ENCODE results near the gene CLIC5.

CLIC5 gene

DNA sequence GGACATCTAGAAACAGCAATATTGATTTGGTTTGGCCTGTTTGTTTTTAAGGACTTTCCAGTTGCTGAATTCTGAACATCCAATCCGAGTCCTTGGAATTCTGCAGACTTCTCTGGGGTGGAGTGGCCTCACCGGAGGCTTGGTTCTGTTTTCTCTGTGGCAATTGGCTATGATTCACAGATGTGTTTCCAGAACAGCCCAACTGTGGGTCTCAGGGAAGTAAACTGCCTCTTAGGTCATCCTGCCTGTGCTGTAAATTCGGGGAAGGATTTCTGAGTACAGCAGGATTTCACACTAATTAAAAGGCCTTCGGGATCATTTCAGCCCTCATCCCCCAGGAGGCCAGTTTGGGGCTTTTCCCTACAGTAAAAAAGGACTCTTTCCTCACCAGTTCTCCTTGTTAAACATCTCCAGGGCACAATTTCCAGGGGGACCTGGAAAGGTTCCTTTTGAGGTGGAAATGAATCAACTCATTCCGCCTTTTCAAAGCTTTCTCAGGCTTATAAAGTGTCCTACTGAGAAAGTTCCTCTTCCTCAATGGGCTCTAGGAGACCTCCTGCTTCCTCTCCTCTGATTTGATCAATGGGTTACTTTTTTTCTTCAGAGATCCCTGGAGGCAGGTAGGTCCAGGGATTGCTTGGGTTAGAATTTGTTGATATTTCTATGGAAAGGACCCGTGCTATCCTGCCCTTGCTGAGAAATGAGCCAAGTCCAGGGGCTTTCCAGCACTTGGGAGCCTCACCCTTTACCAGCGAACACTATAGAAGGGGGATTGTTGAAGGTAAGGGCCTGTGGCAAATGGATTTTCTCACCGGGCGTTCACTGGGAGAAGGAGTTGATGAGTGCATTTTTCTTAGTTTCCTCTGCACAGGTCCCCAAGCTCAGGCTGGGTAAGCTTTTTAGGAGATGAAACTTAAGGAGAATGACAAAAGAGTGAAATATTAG is 114.6 kb downstream of the CLIC5 start:
- in situ Hi-C loops (cut with HindIII; ENCODE audit: low pct_unique_long_range_greater_than_20kb, low sequenced_read_pairs), result no loop called here
- no peak for DNase-seq (ENCODE audit: low read depth in 1 of 2, low spot score in 1 of 2)

GRCh38 chr6:45899683-45899946 is 116.0 kb downstream of the CLIC5 start:
- no peak for TF ChIP-seq JUND (IDR thresholded peaks at IDR 0.05; ENCODE audit: low read depth)
- in situ Hi-C loops (cut with HindIII; ENCODE audit: low pct_unique_long_range_greater_than_20kb, low sequenced_read_pairs), result no loop called here
- DNase-seq (ENCODE audit: low read depth in 1 of 2, low spot score in 1 of 2), result no peak

More for the DNA sequence above, 114.6 kb downstream of the CLIC5 start:
- no peak for TF ChIP-seq JUND (IDR thresholded peaks at IDR 0.05; ENCODE audit: low read depth)

DNA sequence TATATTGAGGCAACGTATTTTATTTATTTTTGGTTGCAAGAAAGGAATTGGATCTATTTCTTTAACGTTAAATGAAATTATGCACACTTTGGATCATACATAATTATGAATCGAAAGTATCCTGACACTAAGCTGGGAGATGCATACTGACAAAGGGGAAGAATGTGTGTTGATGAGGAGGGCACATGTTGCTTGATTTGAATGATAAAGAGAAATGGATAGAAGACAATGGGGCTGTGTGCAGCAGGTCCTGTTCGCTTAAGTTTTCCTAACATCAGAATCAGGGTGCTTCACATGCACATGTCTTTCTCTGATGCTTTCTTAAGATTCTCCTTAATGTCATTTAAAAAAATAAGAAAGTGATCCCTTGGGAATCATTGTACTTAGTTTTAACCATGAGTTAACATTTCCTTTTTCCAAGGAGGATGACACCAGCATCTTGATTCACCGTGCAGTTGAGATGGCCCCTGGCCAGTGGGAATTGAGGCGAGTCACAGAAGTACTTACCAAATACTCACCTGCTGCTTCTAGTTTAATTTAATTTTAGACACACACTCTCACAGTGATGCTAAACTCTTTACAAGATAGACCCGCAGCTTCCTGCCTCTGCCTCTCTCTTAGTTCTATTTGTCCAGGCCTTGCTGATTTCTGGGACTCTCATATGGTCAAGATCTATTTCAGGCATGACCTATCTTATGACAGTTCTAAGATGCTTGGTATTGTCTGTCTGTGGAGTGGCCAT is 116.5 kb downstream of the CLIC5 start:
- DNase-seq (ENCODE audit: low read depth in 1 of 2, low spot score in 1 of 2), result no peak
- in situ Hi-C loops (cut with HindIII; ENCODE audit: low pct_unique_long_range_greater_than_20kb, low sequenced_read_pairs), result no loop called here
- TF ChIP-seq JUND (IDR thresholded peaks at IDR 0.05; ENCODE audit: low read depth), result no peak

GRCh38 chr6:45896783-45897441 is 118.7 kb downstream of the CLIC5 start:
- in situ Hi-C loops (cut with HindIII; ENCODE audit: low pct_unique_long_range_greater_than_20kb, low sequenced_read_pairs), result no loop called here
- no peak for DNase-seq (ENCODE audit: low read depth in 1 of 2, low spot score in 1 of 2)
- no peak for TF ChIP-seq JUND (IDR thresholded peaks at IDR 0.05; ENCODE audit: low read depth)

DNA sequence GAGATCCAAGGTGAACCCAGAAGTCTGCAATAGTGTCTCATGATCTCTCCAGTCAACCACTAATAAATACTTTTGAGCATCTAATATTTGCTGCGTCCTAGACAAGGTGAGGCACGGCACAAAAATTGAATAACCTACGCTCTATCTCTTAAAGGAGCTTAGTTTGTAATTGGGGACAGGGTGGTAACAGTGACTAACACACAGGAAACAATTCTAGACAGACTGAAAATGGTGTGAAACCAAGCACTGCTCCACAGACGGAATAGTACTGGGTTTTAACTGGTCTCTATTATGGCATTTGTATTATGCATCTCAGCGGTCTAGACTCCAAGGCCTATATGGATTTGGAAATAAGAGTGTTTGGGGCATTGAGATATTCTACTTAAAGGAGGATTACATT is 120.1 kb downstream of the CLIC5 start:
- no peak for TF ChIP-seq JUND (IDR thresholded peaks at IDR 0.05; ENCODE audit: low read depth)
- in situ Hi-C loops (cut with HindIII; ENCODE audit: low pct_unique_long_range_greater_than_20kb, low sequenced_read_pairs), result no loop called here
- DNase-seq (ENCODE audit: low read depth in 1 of 2, low spot score in 1 of 2), result no peak

DNA sequence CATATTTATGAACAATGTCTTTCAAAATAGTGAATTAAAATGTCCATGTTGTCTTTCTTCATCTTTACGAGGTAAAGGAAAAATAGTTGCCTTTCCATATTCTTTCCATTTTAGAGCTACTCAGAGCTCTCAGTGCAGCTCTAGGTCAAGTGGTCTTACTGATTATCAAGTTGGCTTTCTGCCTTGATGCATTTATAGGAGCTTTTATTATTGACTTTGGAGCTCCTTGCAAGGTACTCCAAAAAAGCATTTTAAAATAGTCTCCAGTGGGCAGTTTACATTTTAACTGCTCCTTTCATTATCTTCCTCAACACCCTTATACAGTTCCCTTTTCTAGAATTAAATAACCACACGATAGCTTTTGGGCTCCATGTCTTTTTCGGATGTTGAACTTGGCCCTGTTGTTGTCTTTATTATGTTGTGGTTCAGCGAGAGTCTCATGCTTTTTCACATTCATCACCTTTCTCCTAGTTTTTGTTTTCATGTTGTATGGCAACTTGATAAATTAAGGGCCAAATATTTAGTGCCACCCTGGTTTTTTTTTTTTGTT is 122.9 kb downstream of the CLIC5 start:
- in situ Hi-C loops (cut with HindIII; ENCODE audit: low pct_unique_long_range_greater_than_20kb, low sequenced_read_pairs), result no loop called here
- TF ChIP-seq JUND (IDR thresholded peaks at IDR 0.05; ENCODE audit: low read depth), result no peak
- DNase-seq (ENCODE audit: low read depth in 1 of 2, low spot score in 1 of 2), result no peak

DNA sequence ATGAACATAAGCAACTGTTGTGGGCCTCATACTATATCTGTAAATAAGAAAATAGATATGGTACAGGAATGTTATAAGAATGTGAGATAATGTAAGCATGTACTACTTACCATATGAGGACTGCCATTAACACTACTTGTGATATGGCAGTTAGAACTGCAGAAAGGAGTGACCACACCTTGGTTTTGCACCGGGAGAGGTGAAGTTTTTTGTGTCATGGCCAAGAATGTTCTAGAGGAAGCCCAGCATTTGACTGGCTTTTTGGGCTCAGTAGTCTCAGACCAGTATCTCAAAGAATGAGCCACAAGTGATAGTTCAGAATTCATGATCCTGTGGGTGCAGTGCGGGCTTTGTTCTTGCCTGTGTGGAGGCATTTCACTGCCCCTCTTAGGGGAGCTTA is 123.5 kb downstream of the CLIC5 start:
- DNase-seq (ENCODE audit: low read depth in 1 of 2, low spot score in 1 of 2), result no peak
- TF ChIP-seq JUND (IDR thresholded peaks at IDR 0.05; ENCODE audit: low read depth), result no peak
- in situ Hi-C loops (cut with HindIII; ENCODE audit: low pct_unique_long_range_greater_than_20kb, low sequenced_read_pairs), result no loop called here

DNA sequence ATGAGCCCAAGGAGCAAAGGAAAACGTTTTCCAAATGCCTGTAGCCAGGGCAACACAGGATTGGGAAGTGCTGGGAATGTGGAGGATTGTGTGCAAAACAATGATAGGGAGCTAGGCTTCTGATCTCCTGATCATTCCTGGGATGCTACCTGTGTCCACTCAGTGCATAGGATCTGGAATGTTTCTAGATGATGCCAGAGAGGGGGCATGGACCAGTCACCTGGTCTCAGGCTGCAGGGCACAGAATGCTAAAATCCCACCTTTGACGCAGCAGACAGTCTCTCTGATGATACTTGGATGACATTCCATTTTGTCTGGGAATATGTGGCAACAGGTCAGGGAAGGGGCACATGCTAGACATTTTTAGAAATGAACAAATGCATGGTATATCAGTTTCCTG is 128.9 kb downstream of the CLIC5 start:
- TF ChIP-seq JUND (IDR thresholded peaks at IDR 0.05; ENCODE audit: low read depth), result no peak
- in situ Hi-C loops (cut with HindIII; ENCODE audit: low pct_unique_long_range_greater_than_20kb, low sequenced_read_pairs), result no loop called here
- no peak for DNase-seq (ENCODE audit: low read depth in 1 of 2, low spot score in 1 of 2)

GRCh38 chr6:45884336-45884735 is 131.3 kb downstream of the CLIC5 start:
- TF ChIP-seq JUND (IDR thresholded peaks at IDR 0.05; ENCODE audit: low read depth), result no peak
- no peak for DNase-seq (ENCODE audit: low read depth in 1 of 2, low spot score in 1 of 2)
- in situ Hi-C loops (cut with HindIII; ENCODE audit: low pct_unique_long_range_greater_than_20kb, low sequenced_read_pairs), result no loop called here

DNA sequence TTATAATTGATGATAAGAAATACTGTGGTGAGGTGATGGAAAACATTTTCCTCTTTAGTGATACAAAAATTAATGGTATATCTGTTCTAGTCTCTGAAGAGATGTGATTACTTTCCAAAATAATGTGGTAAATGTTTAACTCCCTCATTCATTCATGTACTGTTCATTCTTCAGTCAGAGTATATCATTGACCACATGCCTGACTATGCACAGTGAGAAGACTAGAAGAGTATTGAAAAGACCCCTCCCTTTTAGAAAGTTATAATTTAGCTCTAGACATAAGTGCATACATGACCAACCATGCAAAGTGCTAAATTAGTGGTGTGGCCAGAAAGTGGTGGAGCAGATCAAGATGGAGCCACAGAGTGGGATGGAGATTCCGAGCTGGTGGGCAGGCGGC is 133.0 kb downstream of the CLIC5 start:
- no peak for DNase-seq (ENCODE audit: low read depth in 1 of 2, low spot score in 1 of 2)
- TF ChIP-seq JUND (IDR thresholded peaks at IDR 0.05; ENCODE audit: low read depth), result no peak
- in situ Hi-C loops (cut with HindIII; ENCODE audit: low pct_unique_long_range_greater_than_20kb, low sequenced_read_pairs), result no loop called here

- DNase-seq (ENCODE audit: low read depth in 1 of 2, low spot score in 1 of 2), result no peak
- no peak for TF ChIP-seq JUND (IDR thresholded peaks at IDR 0.05; ENCODE audit: low read depth)
- in situ Hi-C loops (cut with HindIII; ENCODE audit: low pct_unique_long_range_greater_than_20kb, low sequenced_read_pairs), result no loop called here
Observed at GRCh38 chr6:45881705-45882467, 133.8 kb downstream of the CLIC5 start.

DNA sequence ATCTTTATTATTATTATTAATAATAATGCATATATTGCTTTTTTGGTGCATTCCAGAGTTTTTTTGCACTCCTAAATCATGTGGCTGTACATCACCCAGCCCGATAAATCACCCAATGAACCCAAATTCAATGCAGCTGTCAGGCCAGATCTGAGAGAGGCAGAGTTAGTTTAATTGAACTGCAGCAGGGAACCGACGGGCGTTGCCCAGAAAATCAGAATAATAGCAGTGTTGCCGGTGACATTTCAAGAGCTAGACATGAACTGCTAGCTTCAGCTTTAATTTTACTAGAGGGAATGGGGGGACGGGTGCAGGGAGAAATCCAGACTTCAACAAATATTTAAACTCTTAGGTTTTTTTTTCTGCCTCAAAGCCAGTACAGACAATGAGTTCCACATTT is 135.0 kb downstream of the CLIC5 start:
- DNase-seq (ENCODE audit: low read depth in 1 of 2, low spot score in 1 of 2), result no peak
- no peak for TF ChIP-seq JUND (IDR thresholded peaks at IDR 0.05; ENCODE audit: low read depth)
- in situ Hi-C loops (cut with HindIII; ENCODE audit: low pct_unique_long_range_greater_than_20kb, low sequenced_read_pairs), result no loop called here

Measured in T47D (cell line).